HUDEP-2 (cell line): ENCODE results near the gene CTTNBP2NL.

Experiments used
- DNase-seq, 76 experiments: peaks; one replicate each; lab custom pipeline; 2025; ENCODE audit not compliant: unreplicated experiment in 76 of 76; lab: John Stamatoyannopoulos, UW

CTTNBP2NL gene, protein sequence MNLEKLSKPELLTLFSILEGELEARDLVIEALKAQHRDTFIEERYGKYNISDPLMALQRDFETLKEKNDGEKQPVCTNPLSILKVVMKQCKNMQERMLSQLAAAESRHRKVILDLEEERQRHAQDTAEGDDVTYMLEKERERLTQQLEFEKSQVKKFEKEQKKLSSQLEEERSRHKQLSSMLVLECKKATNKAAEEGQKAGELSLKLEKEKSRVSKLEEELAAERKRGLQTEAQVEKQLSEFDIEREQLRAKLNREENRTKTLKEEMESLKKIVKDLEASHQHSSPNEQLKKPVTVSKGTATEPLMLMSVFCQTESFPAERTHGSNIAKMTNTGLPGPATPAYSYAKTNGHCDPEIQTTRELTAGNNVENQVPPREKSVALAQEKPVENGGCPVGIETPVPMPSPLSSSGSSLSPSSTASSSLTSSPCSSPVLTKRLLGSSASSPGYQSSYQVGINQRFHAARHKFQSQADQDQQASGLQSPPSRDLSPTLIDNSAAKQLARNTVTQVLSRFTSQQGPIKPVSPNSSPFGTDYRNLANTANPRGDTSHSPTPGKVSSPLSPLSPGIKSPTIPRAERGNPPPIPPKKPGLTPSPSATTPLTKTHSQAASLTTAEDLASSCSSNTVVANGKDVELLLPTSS

DNA sequence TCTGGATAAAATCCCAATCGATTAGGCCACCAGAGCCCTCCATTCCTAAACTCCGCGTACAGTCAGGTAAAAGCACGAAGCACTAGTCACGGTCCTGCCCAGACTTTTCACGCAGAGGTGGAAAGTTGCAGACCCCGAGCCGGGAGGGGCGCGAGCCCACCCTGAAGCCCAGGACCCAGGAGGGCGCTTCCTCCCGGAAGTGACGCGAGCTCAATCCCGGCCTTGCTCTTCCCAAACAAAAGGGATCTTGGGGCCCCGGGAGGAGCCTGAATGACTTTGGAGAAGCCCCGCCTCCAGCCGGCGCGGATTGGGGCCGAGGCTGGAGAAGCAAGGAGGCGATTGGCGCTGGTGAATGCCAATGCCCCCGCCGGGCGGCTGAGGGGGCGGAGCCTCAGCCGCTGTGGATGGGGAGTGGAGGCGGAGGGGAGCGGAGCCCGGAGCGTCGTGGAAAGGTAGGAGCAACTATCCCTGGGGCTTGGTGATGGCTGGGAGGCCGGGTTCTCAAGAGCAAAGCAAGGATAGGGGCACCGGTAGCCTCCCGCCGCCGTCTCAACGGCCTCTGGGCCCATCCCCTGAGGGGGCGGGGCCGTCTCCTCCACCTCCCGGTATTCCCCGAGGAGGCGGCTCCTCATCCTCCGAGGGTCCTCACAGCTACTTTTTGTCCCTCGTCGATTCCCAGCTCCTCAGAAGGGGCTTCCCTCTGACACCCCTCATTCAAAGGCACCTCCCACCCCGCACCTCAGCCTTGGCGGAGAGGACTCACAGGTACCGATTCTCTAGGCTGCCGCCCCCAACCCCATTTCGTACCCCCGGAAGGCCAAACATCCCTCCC, at the start of gene CTTNBP2NL:
Gene CTTNBP2NL (plus strand): TSS at position 394 of the 832 bp plus-strand sequence. CDS start 19,952 bp downstream, outside the sequence.
- DNase-seq = peak in 72 of 76 experiments; percentile 6 to 80 (median 56)

DNA sequence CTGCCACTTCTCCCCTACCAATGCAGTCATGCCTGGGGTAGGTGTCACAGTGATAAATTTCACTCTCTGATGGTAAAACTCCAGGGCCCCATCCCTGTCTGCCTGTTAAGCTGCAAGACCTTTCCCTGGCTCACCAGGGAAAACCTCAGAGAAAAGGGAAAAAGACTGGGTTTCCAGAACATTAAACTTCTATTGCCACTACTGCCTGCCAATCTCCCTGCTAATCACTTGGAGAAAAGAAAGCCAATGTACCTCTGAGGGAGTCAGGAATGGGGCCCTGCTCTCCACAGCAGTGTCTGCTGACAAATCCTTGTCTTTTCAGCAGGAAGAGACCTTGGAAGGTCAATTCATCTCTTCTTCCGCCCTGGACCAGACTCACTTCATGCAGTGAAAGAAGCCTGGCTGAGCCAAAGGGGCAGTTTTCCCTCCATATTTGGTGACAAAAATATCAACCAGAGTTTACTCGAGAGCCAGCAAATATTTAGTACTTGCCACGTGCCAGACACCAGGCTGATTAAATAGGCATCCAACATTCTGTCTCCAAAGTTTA, 49.1 kb upstream of the CTTNBP2NL start:
- no peak for DNase-seq

DNA sequence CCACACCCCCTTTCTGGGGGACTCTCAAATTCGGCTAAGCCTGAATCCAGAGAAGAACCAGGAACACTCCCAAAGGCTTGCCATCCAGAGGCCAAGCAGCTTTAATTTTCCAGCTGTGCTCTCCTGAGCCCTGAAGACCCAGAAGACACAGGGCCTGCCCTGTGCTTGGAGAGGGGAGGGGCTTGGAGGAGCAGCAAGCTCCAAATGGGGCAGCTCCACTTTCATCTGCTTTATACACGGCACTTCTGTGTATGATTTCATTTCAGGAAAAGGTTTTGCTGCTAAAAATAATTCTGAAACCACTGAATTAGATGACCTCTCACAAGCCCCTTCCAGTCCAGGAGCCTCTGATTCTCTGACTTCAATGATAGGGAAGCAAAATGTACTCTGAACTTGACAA, 39.2 kb upstream of the CTTNBP2NL start:
- DNase-seq = no peak

DNA sequence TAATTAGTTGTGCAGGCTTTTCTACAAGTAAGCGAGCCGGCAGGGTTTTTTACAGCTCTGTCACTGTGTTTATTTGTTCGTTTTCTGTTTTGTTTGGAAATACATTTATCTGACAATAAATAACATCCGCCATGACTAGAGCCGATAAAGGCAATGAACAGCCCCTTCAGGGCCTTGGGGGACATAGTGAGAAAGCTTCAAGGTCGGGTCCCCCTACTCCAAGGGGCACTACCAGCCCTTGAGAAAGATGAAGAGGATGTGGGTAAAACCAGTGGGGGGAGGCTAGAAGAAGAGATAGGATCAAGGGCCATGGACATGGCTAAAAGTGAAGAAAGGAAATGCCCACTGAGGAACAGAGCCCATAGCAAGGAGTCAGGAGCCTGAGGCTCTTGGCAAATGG, 38.5 kb upstream of the CTTNBP2NL start:
- no peak for DNase-seq

DNA sequence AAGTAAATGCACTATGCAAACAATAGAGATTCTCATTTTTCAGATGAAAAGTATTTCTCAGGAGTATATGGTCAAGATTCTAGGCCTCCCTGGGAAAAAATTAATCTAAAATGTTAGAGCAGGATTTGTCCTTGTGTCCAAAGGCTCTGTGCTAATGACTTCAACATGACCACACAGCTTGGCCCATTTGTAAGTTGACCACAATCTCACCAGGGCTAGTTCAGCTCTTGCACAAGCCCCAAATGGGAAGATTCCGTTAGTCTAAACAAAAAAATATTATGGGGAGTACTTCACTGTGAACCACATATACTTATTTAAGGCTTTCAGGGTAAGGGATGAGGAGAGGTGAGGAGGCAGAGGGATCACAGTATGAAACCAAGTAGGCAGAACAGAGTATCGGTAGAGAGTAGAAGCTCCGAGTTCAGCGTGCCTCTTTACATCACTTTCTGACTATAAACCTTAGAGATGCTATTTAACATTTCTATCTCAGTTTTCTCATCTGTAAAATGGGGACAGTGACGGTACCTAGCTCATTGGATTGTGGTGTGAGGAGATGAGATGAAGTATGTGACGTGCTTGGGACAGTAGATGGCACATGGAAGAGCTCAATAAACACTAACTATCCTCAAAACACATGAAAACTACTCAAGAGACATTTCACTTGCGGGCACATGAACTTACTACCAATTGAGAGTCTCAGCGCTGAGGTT, 37.8 kb upstream of the CTTNBP2NL start:
- DNase-seq = no peak

DNA sequence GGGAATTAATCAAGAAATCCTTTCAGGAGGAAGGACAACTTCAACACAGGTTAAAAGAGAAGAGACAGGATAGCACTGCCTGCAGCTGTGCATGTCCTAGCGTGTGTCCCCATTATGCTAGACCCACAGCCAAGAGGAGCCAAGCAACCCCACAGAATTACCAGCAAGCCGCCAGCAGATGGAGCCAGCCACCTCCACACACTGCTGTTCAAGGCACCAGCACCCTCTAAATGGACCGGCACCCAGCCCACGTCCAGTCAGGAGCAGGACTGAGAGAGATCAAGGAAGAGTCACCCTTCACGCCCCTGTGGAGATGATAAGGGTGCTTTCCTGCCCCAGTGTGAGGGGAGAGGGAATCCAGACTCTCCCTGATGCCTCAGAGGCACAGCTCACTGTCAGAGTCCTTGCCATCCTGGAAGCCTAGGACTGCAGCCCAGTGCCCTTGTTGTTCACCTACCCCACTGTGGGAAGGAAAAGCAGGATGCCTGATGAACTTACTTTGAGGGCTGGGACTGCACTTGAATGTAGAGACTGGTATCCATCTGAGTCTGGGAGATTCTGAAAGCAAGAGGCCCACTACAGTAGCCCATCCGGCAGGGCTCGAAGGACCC, 37.1 kb upstream of the CTTNBP2NL start:
- peak in 27 of 76 experiments; percentile 0 to 40 (median 11) for DNase-seq

GRCh38 chr1:112359961-112360767, 35.9 kb upstream of the CTTNBP2NL start:
- no peak for DNase-seq

GRCh38 chr1:112363636-112364035, 32.4 kb upstream of the CTTNBP2NL start:
- no peak for DNase-seq

GRCh38 chr1:112368198-112368597, 27.8 kb upstream of the CTTNBP2NL start:
- no peak for DNase-seq

GRCh38 chr1:112369392-112370285, 26.4 kb upstream of the CTTNBP2NL start:
- peak in 71 of 76 experiments; percentile 7 to 87 (median 64) for DNase-seq

GRCh38 chr1:112370996-112371395, 25.0 kb upstream of the CTTNBP2NL start:
- no peak for DNase-seq

DNA sequence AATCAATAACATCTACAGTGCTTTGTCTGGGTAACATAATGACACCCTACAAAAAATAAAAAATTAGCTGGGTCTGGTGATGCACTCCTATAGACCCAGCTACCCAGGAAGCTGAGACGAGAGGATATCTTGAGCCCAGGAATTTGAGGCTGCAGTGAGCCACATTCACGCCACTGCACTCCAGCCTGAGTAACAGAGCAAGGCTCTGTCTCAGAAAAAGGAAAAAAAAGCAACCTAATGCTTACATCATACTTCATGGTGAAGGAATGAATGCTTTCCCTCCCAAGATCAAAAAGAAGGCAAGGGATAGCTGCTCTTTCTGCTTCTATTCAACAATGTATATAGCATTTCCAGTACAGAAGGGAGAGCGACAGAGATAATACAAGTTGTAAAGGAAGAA, 24.2 kb upstream of the CTTNBP2NL start:
- DNase-seq = no peak

- no peak for DNase-seq
These were observed 22.2 kb upstream of the CTTNBP2NL start for GRCh38 chr1:112373806-112374205.

DNA sequence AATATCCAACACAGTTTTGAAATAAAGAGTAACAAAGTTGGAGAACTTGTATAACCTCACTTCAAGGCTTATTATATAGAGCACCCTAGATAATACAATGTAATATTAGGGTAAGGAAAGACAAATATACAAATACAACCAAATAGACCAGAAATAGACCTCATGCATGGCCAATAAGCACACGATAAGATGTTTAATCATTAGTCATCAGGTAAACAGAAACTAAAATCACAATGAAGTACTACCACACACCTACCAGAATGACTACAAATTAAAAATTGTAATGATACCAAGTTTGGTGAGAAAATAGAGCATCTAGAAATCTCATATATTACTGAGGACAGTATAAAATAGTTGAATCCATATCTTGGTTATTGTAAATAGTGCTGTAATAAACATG, 20.3 kb upstream of the CTTNBP2NL start:
- DNase-seq = no peak

- no peak for DNase-seq
These were observed 15.7 kb upstream of the CTTNBP2NL start for GRCh38 chr1:112380356-112380755.

DNA sequence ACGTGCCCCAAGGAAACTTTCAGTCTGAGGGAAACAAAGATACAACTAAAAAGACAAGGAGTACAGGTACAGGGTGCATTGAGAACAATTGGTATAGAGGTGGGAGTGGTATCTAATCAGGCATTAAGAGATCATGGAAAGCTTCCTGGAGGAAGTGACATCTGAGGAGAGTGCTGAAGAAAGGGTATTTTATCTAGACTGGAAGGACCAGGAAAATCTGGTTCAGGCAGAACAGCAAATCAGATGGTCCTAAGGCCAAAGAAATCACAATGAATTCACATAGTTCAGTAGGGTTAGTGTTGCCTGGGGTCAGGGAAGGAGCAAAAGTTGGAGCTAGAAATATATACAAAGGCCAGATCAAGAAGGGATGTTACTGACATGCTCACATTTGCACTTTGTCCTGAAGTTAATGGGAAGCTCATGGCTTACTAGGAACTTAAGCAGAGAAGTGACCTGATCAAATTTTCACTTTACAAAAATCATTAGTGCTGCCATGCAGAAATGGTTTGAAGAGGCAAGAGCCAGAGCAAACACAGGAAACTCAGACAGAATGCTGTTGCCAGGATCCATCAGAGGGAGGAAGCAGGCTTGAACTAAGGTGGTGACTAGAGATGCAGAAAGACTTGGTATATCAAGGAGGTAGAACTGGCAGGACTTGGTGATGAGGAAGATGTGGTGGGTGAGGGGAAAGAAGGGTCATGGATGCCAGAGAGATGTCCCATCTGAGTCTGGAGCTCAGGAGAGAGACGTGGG, 14.5 kb upstream of the CTTNBP2NL start:
- no peak for DNase-seq

- no peak for DNase-seq
These were observed 12.1 kb upstream of the CTTNBP2NL start for GRCh38 chr1:112383759-112384370.
